A673 (cell line): Measurements from ENCODE around the gene INTS11.

Experiments used
- CTCF ChIP-seq: fragments of 300-800, 200-600 bp; sonication (generic); conservative IDR thresholded peaks from 2 replicates; pipeline ENCODE4 v1.5.1; 2017; ENCODE audit warnings: low read depth, mild to moderate bottlenecking, antibody characterized with exemption, low read length, moderate library complexity, mixed read lengths
- EZH2 ChIP-seq: fragments of 200-600 bp; sonication (generic); IDR thresholded peaks from 2 replicates; pipeline ENCODE4 v1.6.1; 2017; ENCODE audit warnings: borderline replicate concordance, low read depth, mild to moderate bottlenecking, mixed read lengths, antibody characterized with exemption, low read length; ENCODE audit not compliant: poor library complexity, severe bottlenecking

- TF ChIP-seq EZH2 (no peak), CTCF (no peak)
Measured at GRCh38 chr1:1284221-1285101, 40.0 kb downstream of the INTS11 start.
